Thyroid gland (tissue), 4 donors: ENCODE measurements around the gene PPP1CC.

ENCODE experiments used
- CTCF ChIP-seq, 6 experiments: fragments of 200-600 bp in 3 of 6; fragments of 450-650 bp in 3 of 6; sonication (generic) in 3 of 6; IDR thresholded peaks; one replicate each; pipeline ENCODE4 v1.5.1; 2016 to 2019; ENCODE audit warnings: antibody characterized with exemption in 6 of 6, mild to moderate bottlenecking in 2 of 6, inconsistent platforms in 1 of 6, moderate library complexity in 1 of 6
- POLR2A ChIP-seq, 2 donors: fragments of 450-650 bp; IDR thresholded peaks; one replicate each; pipeline ENCODE4 v1.6.1; 2017; ENCODE audit warnings: antibody characterized with exemption in 2 of 2, mild to moderate bottlenecking in 2 of 2, moderate library complexity in 1 of 2

- TF ChIP-seq CTCF (IDR thresholded peaks at IDR 0.05) (no peak), POLR2A (IDR thresholded peaks at IDR 0.05) (no peak)
Measured at GRCh38 chr12:110708917-110709316, 33.8 kb downstream of the PPP1CC start.
